HepG2 (cell line): Measurements from ENCODE around the gene OSER1. TPM values are rescaled to one million over a fixed set of nuclear protein-coding genes. Genes with fewer than 3 reads are reported as not detected.
A peak's percentile ranks its signal among the peaks of the same experiment; 100 is the strongest.

Experiments
- ATAC-seq: fragments of 200-7000 bp; cut with Tn5 transposase; 3 replicates; pipeline ENCODE4 v1.9.1; 2020; ENCODE audit warnings: mild to moderate bottlenecking, moderate library complexity
- BruUV-seq: library from RNA; stranded (reverse); fragments of 400-500 nt; replicated peaks from 2 replicates; lab custom pipeline; 2021; lab: Mats Ljungman, UMichigan
- CTCF ChIA-PET: fragments of 300-600 bp; formaldehyde crosslinking; extraction: SDS; loops from one replicate; lab custom pipeline; 2021; ENCODE audit warnings: low total read pairs, inconsistent platforms, low intra/inter-chr PET ratio; lab: Yijun Ruan, JAX
- POLR2A ChIA-PET: fragments of 350-600 bp; sonication (Branson Sonifier 250); formaldehyde crosslinking; loops from one replicate; lab custom pipeline; 2020; ENCODE audit warnings: antibody characterized with exemption, inconsistent platforms; lab: Yijun Ruan, JAX
- DNase-seq: peaks from one replicate; pipeline ENCODE4 v3.0.0-alpha.2; 2015; ENCODE audit warnings: low spot score
- FAIRE-seq: peaks from 3 replicates; lab custom pipeline; 2011; peaks lifted over from hg19 to GRCh38; lab: Jason Lieb, UNC
- H2AFZ ChIP-seq: one replicate; pipeline ENCODE4 v1.6.1; 2011; ENCODE audit warnings: low read length, inconsistent platforms
- H3K27ac ChIP-seq: fragments of 300-600 bp; 3 replicates; pipeline ENCODE4 v1.8.0; 2011; ENCODE audit warnings: mixed run types, mild to moderate bottlenecking, mixed read lengths, low read length, inconsistent platforms; ENCODE audit not compliant: insufficient read depth; ENCODE audit errors: extremely low read length
- H3K27me3 ChIP-seq, 2 experiments: fragments of 200-600 bp in 1 of 2; 2 replicates in 1 of 2; 3 replicates in 1 of 2; pipeline versions ENCODE4 v1.6.0 to v1.8.0; 2011; ENCODE audit warnings: low read length in 2 of 2, mild to moderate bottlenecking in 2 of 2, moderate library complexity in 2 of 2, inconsistent platforms in 1 of 2; ENCODE audit not compliant: insufficient read depth in 2 of 2, control insufficient read depth in 1 of 2
- H3K36me3 ChIP-seq, 2 experiments: fragments of 200-600 bp in 1 of 2; replicated peaks in 1 of 2; 2 replicates in 1 of 2; 3 replicates in 1 of 2; pipeline versions ENCODE4 v1.5.1 to v1.8.0; 2011; ENCODE audit warnings: low read length in 2 of 2, inconsistent platforms in 1 of 2; ENCODE audit not compliant: insufficient read depth in 2 of 2, control insufficient read depth in 1 of 2
- H3K4me1 ChIP-seq: 2 replicates; pipeline ENCODE4 v1.5.1; 2012; ENCODE audit warnings: low read length, inconsistent platforms; ENCODE audit not compliant: insufficient read depth
- H3K4me2 ChIP-seq: 2 replicates; pipeline ENCODE4 v1.6.0; 2011; ENCODE audit warnings: low read depth, low read length, inconsistent platforms
- H3K4me3 ChIP-seq, 3 experiments: fragments of 200-600 bp in 1 of 3; sonication (generic), shearing (Covaris generic) in 1 of 3; replicated peaks in 1 of 3; 2 replicates each; pipeline ENCODE4 v1.5.1; 2011 to 2016; ENCODE audit warnings: low read length in 3 of 3, inconsistent platforms in 2 of 3, low read depth in 2 of 3, mild to moderate bottlenecking in 2 of 3, control low read depth in 1 of 3, mixed read lengths in 1 of 3; ENCODE audit not compliant: insufficient read depth in 1 of 3
- H3K79me2 ChIP-seq: one replicate; pipeline ENCODE4 v1.6.1; 2011; ENCODE audit warnings: low read length, inconsistent platforms; ENCODE audit not compliant: insufficient read depth
- H3K9ac ChIP-seq: 2 replicates; pipeline ENCODE4 v1.6.0; 2011; ENCODE audit warnings: mild to moderate bottlenecking, low read depth, low read length, inconsistent platforms; ENCODE audit not compliant: insufficient read depth
- H3K9me3 ChIP-seq: 2 replicates; pipeline ENCODE4 v1.5.1; 2012; ENCODE audit warnings: mild to moderate bottlenecking, low read length
- H4K20me1 ChIP-seq: 2 replicates; pipeline ENCODE4 v1.6.0; 2011; ENCODE audit warnings: inconsistent platforms, mild to moderate bottlenecking, low read length, moderate library complexity; ENCODE audit not compliant: insufficient read depth
- HNRNPLL ChIP-seq: fragments of 200-400 bp; formaldehyde crosslinking; IDR thresholded peaks from 2 replicates; pipeline ENCODE4 v1.6.1; 2017; ENCODE audit warnings: mild to moderate bottlenecking, low read depth, low read length; ENCODE audit not compliant: poor library complexity, severe bottlenecking
- IKZF5 ChIP-seq: IDR thresholded peaks from 2 replicates; pipeline ENCODE4 v1.6.1; 2018; ENCODE audit warnings: missing genetic modification reagents, mild to moderate bottlenecking, missing compliant biosample characterization
- NFE2L2 ChIP-seq: fragments of 150-350 bp; IDR thresholded peaks from 2 replicates; pipeline ENCODE4 v1.6.1; 2014; ENCODE audit warnings: low read length
- PCBP1 ChIP-seq: fragments of 200-400 bp; formaldehyde crosslinking; IDR thresholded peaks from 2 replicates; pipeline ENCODE4 v1.6.1; 2017; ENCODE audit warnings: mild to moderate bottlenecking, low read depth, low read length, borderline replicate concordance
- PCBP2 ChIP-seq: fragments of 200-400 bp; formaldehyde crosslinking; optimal IDR thresholded peaks from 2 replicates; pipeline ENCODE3; 2018; ENCODE audit warnings: low read length, low read depth; ENCODE audit not compliant: poor library complexity, severe bottlenecking
- ZFP41 ChIP-seq: sonication (generic); formaldehyde crosslinking; IDR thresholded peaks from 2 replicates; pipeline ENCODE4 v1.4.0; 2020; ENCODE audit warnings: mild to moderate bottlenecking, missing genetic modification reagents, borderline replicate concordance
- ZNF205 ChIP-seq: IDR thresholded peaks from 2 replicates; pipeline ENCODE4 v1.6.1; 2018; ENCODE audit warnings: missing biosample characterization, missing genetic modification reagents
- ZNF260 ChIP-seq: sonication (generic); formaldehyde crosslinking; IDR thresholded peaks from 2 replicates; pipeline ENCODE4 v1.4.0; 2020; ENCODE audit warnings: missing genetic modification reagents, low read depth, mild to moderate bottlenecking, borderline replicate concordance
- ZNF274 ChIP-seq: sonication (generic); formaldehyde crosslinking; IDR thresholded peaks from 2 replicates; pipeline ENCODE4 v1.5.1; 2020; ENCODE audit warnings: mild to moderate bottlenecking, missing genetic modification reagents
- ZNF484 ChIP-seq: sonication (generic); formaldehyde crosslinking; IDR thresholded peaks from 2 replicates; pipeline ENCODE4 v1.5.1; 2020; ENCODE audit warnings: mild to moderate bottlenecking, low read depth, missing genetic modification reagents, borderline replicate concordance
- ZNF598 ChIP-seq: sonication (generic); formaldehyde crosslinking; IDR thresholded peaks from 2 replicates; pipeline ENCODE4 v1.5.1; 2020; ENCODE audit warnings: mild to moderate bottlenecking, missing genetic modification reagents, borderline replicate concordance
- ZNF768 ChIP-seq: sonication (generic); formaldehyde crosslinking; IDR thresholded peaks from 2 replicates; pipeline ENCODE4 v1.4.0; 2020; ENCODE audit warnings: missing genetic modification reagents
- WGBS: methylation state at CpG from one replicate; pipeline ENCODE4 v1.1.6; 2017; ENCODE audit warnings: low lambda C conversion rate; 5-methylcytosine and 5-hydroxymethylcytosine counted together
- in situ Hi-C: cut with HindIII; loops from 2 replicates; pipeline ENCODE4 v1.10.0; 2017; ENCODE audit warnings: low pct_unique_long_range_greater_than_20kb; ENCODE audit not compliant: extremely low pct_ligation_motif_present
- intact Hi-C: fragments of 100-400 bp; cut with micrococcal nuclease; formaldehyde crosslinking; loops from one replicate; pipeline ENCODE4 v1.10.0; 2022; ENCODE audit not compliant: unreplicated experiment
- polyA plus RNA-seq, 8 experiments: library from polyadenylated mRNA; depleted of rRNA in 3 of 8; stranded (reverse) in 7 of 8; unstranded in 1 of 8; fragments of >200 nt; fragmentation: Illumina TruSeq in 4 of 8; extraction: Trizol in 4 of 8; gene quantifications; 2 replicates each; pipeline versions ENCODE4 v1.2.1 to v1.2.3, GENCODE V29; 2011 to 2016; ENCODE audit warnings: low read depth in 4 of 8, missing spikeins in 1 of 8, mixed read lengths in 1 of 8; ENCODE audit not compliant: insufficient read depth in 1 of 8
- total RNA-seq, 5 experiments: library from RNA; depleted of rRNA; stranded (reverse); fragments of >200 nt; fragmentation: Illumina TruSeq; extraction: Trizol; gene quantifications; 2 replicates each; pipeline ENCODE4 v1.2.3, GENCODE V29; 2016; ENCODE audit warnings: low read depth in 1 of 5

Gene OSER1
- total and polyA plus RNA-seq, 2 of the 13 experiments (the other 11 are each of a cell fraction or from before 2014, with no cell fraction given): 71.2 to 71.5 TPM

GRCh38 chr20:44186674-44187053 is 23.9 kb downstream of the OSER1 start (continued):
- TF ChIP-seq HNRNPLL (peak; percentile 13), ZNF260 (CRISPR knock-in tag) (no peak), ZNF484 (no peak), ZFP41 (no peak), NFE2L2 (no peak), ZNF598 (0 out of 2 replicates have a peak, but pooled peaks have one; percentile 37), ZNF274 (CRISPR knock-in tag) (0 out of 2 replicates have a peak, but pooled peaks have one; percentile 28), PCBP2 (no peak), ZNF205 (CRISPR knock-in tag) (no peak)

GRCh38 chr20:44186201-44186600 is 24.4 kb downstream of the OSER1 start:
- no peak for FAIRE-seq
- no peaks in the 10 kb centered on the region for H3K79me2 ChIP-seq
- peaks cover 10 to 60% of the 10 kb centered on the region in 2 experiments; a peak in 4 of 5 replicates for H3K27me3 ChIP-seq
- in situ Hi-C loops: loop anchor here (5.0 kb wide), 1 partner anchor 69 kb away; no protein-coding TSS in a partner anchor
- CTCF ChIA-PET: no interaction called here
- no peaks in the 10 kb centered on the region for H3K9me3 ChIP-seq
- H3K4me1 ChIP-seq: peaks cover 29% of the 10 kb centered on the region
- 84% methylated on average over 14 of the region's 14 CpGs for WGBS
- H4K20me1 ChIP-seq: no peaks in the 10 kb centered on the region
- no peak overlapping the region for H3K4me2 ChIP-seq
- DNase-seq: no peak
- TF ChIP-seq ZNF768 (CRISPR knock-in tag) (peak; percentile 82; the same call in 1 of the 2 replicates), PCBP1 (0 out of 2 replicates have a peak, but pooled peaks have one; percentile 12), IKZF5 (CRISPR knock-in tag) (no peak)
- TF ChIP-seq, all 625 proteins: peak for 2
- no peak for ATAC-seq
- intact Hi-C loops: no loop called here
- no peaks in the 10 kb centered on the region for H3K36me3 ChIP-seq
- no peak overlapping the region for H3K4me3 ChIP-seq
- POLR2A ChIA-PET: no interaction called here
- no peak overlapping the region for H3K27ac ChIP-seq
- H3K9ac ChIP-seq: no peak overlapping the region
- no peak overlapping the region for H2AFZ ChIP-seq
- BruUV-seq: no TSS peak
